A549 (cell line): ENCODE measurements around the gene PDPN.

Source experiments
- CTCF ChIP-seq: fragments of >200 bp; sonication (Bioruptor Twin); formaldehyde crosslinking; IDR thresholded peaks from 3 replicates; pipeline ENCODE4 v1.5.1; 2016
- FOSB ChIP-seq: fragments of 250-450 bp; sonication (Bioruptor Pico); IDR thresholded peaks from 2 replicates; pipeline ENCODE4 v1.5.0; 2020; ENCODE audit warnings: mild to moderate bottlenecking, moderate library complexity
- RAD21 ChIP-seq, 2 experiments: fragments of >200 bp in 1 of 2; sonication (Bioruptor Twin) in 1 of 2; formaldehyde crosslinking in 1 of 2; IDR thresholded peaks in 1 of 2; conservative IDR thresholded peaks in 1 of 2; 2 replicates in 1 of 2; 3 replicates in 1 of 2; pipeline ENCODE4 v1.6.1; 2012 to 2018; ENCODE audit warnings: inconsistent platforms in 1 of 2
- REST ChIP-seq: fragments of 200-600 bp; sonication (generic); IDR thresholded peaks from 2 replicates; pipeline ENCODE4 v1.6.1; 2016; ENCODE audit warnings: antibody characterized with exemption, mild to moderate bottlenecking, moderate library complexity

- TF ChIP-seq CTCF (no peak), FOSB (CRISPR knock-in tag) (no peak), REST (no peak), RAD21 (conservative IDR thresholded peaks at IDR 0.05 in 1 of 2, IDR thresholded peaks at IDR 0.05 in 1 of 2) (no peak)
Observed at GRCh38 chr1:13586001-13586400, 2.4 kb downstream of the PDPN start.
